Activated CD8-positive, alpha-beta memory T cell treated with anti-CD3 and anti-CD28 coated beads for 36 hours (primary cell): Measurements from ENCODE around the gene UBR4. TPM values are rescaled to one million over a fixed set of nuclear protein-coding genes. Genes with fewer than 3 reads are reported as not detected.

ENCODE experiments used
- CTCF ChIA-PET: fragments of 350-600 bp; sonication (Branson Sonifier 250); formaldehyde crosslinking; loops from one replicate; lab custom pipeline; 2021; ENCODE audit warnings: antibody characterized with exemption; lab: Charles Lee
- POLR2A ChIA-PET: fragments of 350-600 bp; sonication (Branson Sonifier 250); formaldehyde crosslinking; loops from one replicate; lab custom pipeline; 2021; ENCODE audit warnings: antibody characterized with exemption; lab: Charles Lee
- total RNA-seq, 2 experiments: library from RNA; stranded (reverse); gene quantifications; one replicate each; pipeline ENCODE4 v1.2.3, GENCODE V29; 2021

The UBR4 gene
- total RNA-seq, 2 experiments from 2014 or later = 119 to 122 TPM

GRCh38 chr1:19038096-19038495, 172.0 kb downstream of the UBR4 start:
- CTCF ChIA-PET = no interaction called here
- POLR2A ChIA-PET = no interaction called here

- CTCF ChIA-PET = no interaction called here
- POLR2A ChIA-PET = no interaction called here
These were observed 172.4 kb downstream of the UBR4 start for GRCh38 chr1:19037659-19038058.

- CTCF ChIA-PET = interaction anchor here (0.6 kb wide), 1 partner anchor 710 kb away, joined by 4 read pairs; no protein-coding TSS in a partner anchor
- POLR2A ChIA-PET = no interaction called here
These were observed 173.1 kb downstream of the UBR4 start for GRCh38 chr1:19036813-19037605.

GRCh38 chr1:19036041-19036812, 173.8 kb downstream of the UBR4 start:
- ChIA-PET POLR2A (no interaction called here), CTCF (interaction anchor here (0.6 kb wide), 1 partner anchor 711 kb away, joined by 4 read pairs; no protein-coding TSS in a partner anchor)

- ChIA-PET POLR2A (no interaction called here), CTCF (no interaction called here)
These were observed 174.6 kb downstream of the UBR4 start for GRCh38 chr1:19035377-19036040.

- CTCF ChIA-PET = no interaction called here
- POLR2A ChIA-PET = no interaction called here
These were observed 175.3 kb downstream of the UBR4 start for GRCh38 chr1:19034721-19035120.

- CTCF ChIA-PET = no interaction called here
These were observed 176.0 kb downstream of the UBR4 start for GRCh38 chr1:19033926-19034680.

GRCh38 chr1:19033515-19033839, 176.6 kb downstream of the UBR4 start:
- POLR2A ChIA-PET = no interaction called here

More at GRCh38 chr1:19033926-19034680, 176.0 kb downstream of the UBR4 start:
- POLR2A ChIA-PET = no interaction called here

GRCh38 chr1:19032701-19033514, 177.2 kb downstream of the UBR4 start:
- ChIA-PET POLR2A (no interaction called here), CTCF (no interaction called here)

More at GRCh38 chr1:19033515-19033839, 176.6 kb downstream of the UBR4 start:
- CTCF ChIA-PET = no interaction called here

- ChIA-PET CTCF (no interaction called here), POLR2A (no interaction called here)
These were observed 177.7 kb downstream of the UBR4 start for GRCh38 chr1:19032413-19032695.

GRCh38 chr1:19029191-19030085, 180.6 kb downstream of the UBR4 start:
- ChIA-PET CTCF (no interaction called here), POLR2A (no interaction called here)

- POLR2A ChIA-PET = no interaction called here
- CTCF ChIA-PET = no interaction called here
These were observed 181.4 kb downstream of the UBR4 start for GRCh38 chr1:19028546-19029129.

- ChIA-PET POLR2A (interaction anchor here (0.6 kb wide), 1 partner anchor 14 kb away, joined by 3 read pairs; no protein-coding TSS in a partner anchor), CTCF (no interaction called here)
These were observed 182.0 kb downstream of the UBR4 start for GRCh38 chr1:19028110-19028509.

Other genes starting within 250 kb of the UBR4 start
- 10 to 100 TPM; 60.6 to 64.1 TPM for gene EMC1, start 41.3 kb upstream of the UBR4 start, total RNA-seq
- gene MRTO4, start 41.5 kb upstream of the UBR4 start, total RNA-seq = 100 to 1,000 TPM; 139 TPM
- gene AKR7A3, start 78.5 kb upstream of the UBR4 start, total RNA-seq = under 1 TPM; 0.38 to 0.51 TPM
- gene AKR7A2, start 101.9 kb upstream of the UBR4 start, total RNA-seq = 10 to 100 TPM; 40.1 to 44.1 TPM
- 1 to 10 TPM; 8.5 to 9.0 TPM for gene SLC66A1, start 102.1 kb upstream of the UBR4 start, total RNA-seq